Ascending aorta (tissue), 2 donors: ENCODE data around the gene DRD2. TPM values are rescaled to one million over a fixed set of nuclear protein-coding genes. Genes with fewer than 3 reads are reported as not detected.
A peak's percentile ranks its signal among the peaks of the same experiment; 100 is the strongest.

Experiments used
- DNase-seq, 2 donors: peaks; one replicate each; pipeline ENCODE4 v3.0.0-alpha.2; 2019; ENCODE audit warnings: low spot score in 2 of 2
- H3K27ac ChIP-seq, 2 donors: fragments of 200-600 bp; sonication (generic); one replicate each; pipeline ENCODE4 v1.5.1; 2016 to 2017; ENCODE audit warnings: mild to moderate bottlenecking in 1 of 2
- H3K27me3 ChIP-seq: fragments of 200-600 bp; sonication (generic); one replicate; pipeline ENCODE4 v1.5.1; 2017
- H3K36me3 ChIP-seq, 2 donors: fragments of 200-600 bp; sonication (generic); one replicate each; pipeline ENCODE4 v1.5.1; 2016
- H3K4me1 ChIP-seq, 2 donors: fragments of 200-600 bp; sonication (generic); one replicate each; pipeline ENCODE4 v1.5.1; 2016 to 2017; ENCODE audit warnings: mild to moderate bottlenecking in 1 of 2
- H3K4me3 ChIP-seq, 2 donors: fragments of 200-600 bp; sonication (generic); one replicate each; pipeline ENCODE4 v1.5.1; 2016 to 2017; ENCODE audit warnings: mild to moderate bottlenecking in 1 of 2
- H3K9me3 ChIP-seq, 2 donors: fragments of 200-600 bp; sonication (generic); one replicate each; pipeline ENCODE4 v1.5.1; 2016
- CTCF ChIP-seq, 3 experiments: fragments of 200-600 bp in 2 of 3; fragments of 450-650 bp in 1 of 3; sonication (generic) in 2 of 3; IDR thresholded peaks; one replicate each; pipeline ENCODE4 v1.5.1; 2016 to 2019; ENCODE audit warnings: antibody characterized with exemption in 3 of 3, mild to moderate bottlenecking in 1 of 3, moderate library complexity in 1 of 3
- intact Hi-C: fragments of 100-400 bp; cut with DNase I; formaldehyde crosslinking; loops from one replicate; pipeline ENCODE4 v1.15.1; 2023
- total RNA-seq: library from RNA; depleted of rRNA; stranded (reverse); fragments of >200 nt; gene quantifications from one replicate; pipeline ENCODE4 v1.1.0, GENCODE V29; 2016

The DRD2 gene
- total RNA-seq, 1 donor from 2014 or later: not detected

GRCh38 chr11:113372309-113372708 is 102.9 kb downstream of the DRD2 start:
- TF ChIP-seq CTCF (IDR thresholded peaks at IDR 0.05): peak in 1 of 3 experiments; percentile 24
- H3K36me3 ChIP-seq: peaks cover 7 to 9% of the 10 kb centered on the region in 2 donors
- no peak overlapping the region for H3K4me3 ChIP-seq
- DNase-seq: no peak
- no peak overlapping the region for H3K27ac ChIP-seq
- H3K9me3 ChIP-seq: no peaks in the 10 kb centered on the region
- intact Hi-C loops: loop anchor here (5.0 kb wide), 1 partner anchor 360 kb away; no protein-coding TSS in a partner anchor
- no peaks in the 10 kb centered on the region for H3K4me1 ChIP-seq
- no peaks in the 10 kb centered on the region for H3K27me3 ChIP-seq

GRCh38 chr11:113370634-113371033 is 104.6 kb downstream of the DRD2 start:
- no peak overlapping the region for H3K27ac ChIP-seq
- H3K4me3 ChIP-seq: no peak overlapping the region
- no peaks in the 10 kb centered on the region for H3K4me1 ChIP-seq
- no peak for TF ChIP-seq CTCF (IDR thresholded peaks at IDR 0.05)
- no peak for DNase-seq
- H3K36me3 ChIP-seq: peaks cover 7 to 15% of the 10 kb centered on the region in 2 donors
- no peaks in the 10 kb centered on the region for H3K27me3 ChIP-seq
- intact Hi-C loops: loop anchor here (5.0 kb wide), 1 partner anchor 362 kb away; no protein-coding TSS in a partner anchor
- H3K9me3 ChIP-seq: no peaks in the 10 kb centered on the region

- Histone ChIP-seq H3K4me1 (no peaks in the 10 kb centered on the region), H3K9me3 (no peaks in the 10 kb centered on the region), H3K4me3 (no peak overlapping the region), H3K36me3 (peaks cover 10 to 26% of the 10 kb centered on the region in 2 donors), H3K27me3 (no peaks in the 10 kb centered on the region), H3K27ac (no peak overlapping the region)
- no peak for TF ChIP-seq CTCF (IDR thresholded peaks at IDR 0.05)
- intact Hi-C loops: no loop called here
- no peak for DNase-seq
Observed at GRCh38 chr11:113369411-113369810, 105.8 kb downstream of the DRD2 start.

- Histone ChIP-seq H3K27me3 (no peaks in the 10 kb centered on the region), H3K36me3 (peaks cover 23 to 53% of the 10 kb centered on the region in 2 donors), H3K4me1 (no peaks in the 10 kb centered on the region), H3K27ac (no peak overlapping the region), H3K4me3 (no peak overlapping the region), H3K9me3 (no peaks in the 10 kb centered on the region)
- intact Hi-C loops: no loop called here
- DNase-seq: no peak
- TF ChIP-seq CTCF (IDR thresholded peaks at IDR 0.05): no peak
Observed at GRCh38 chr11:113365895-113366294, 109.3 kb downstream of the DRD2 start.

GRCh38 chr11:113363996-113364641 is 111.1 kb downstream of the DRD2 start:
- H3K36me3 ChIP-seq: peaks cover 38 to 68% of the 10 kb centered on the region in 2 donors
- no peak for TF ChIP-seq CTCF (IDR thresholded peaks at IDR 0.05)

More at GRCh38 chr11:113363996-113364641, 111.1 kb downstream of the DRD2 start:
- H3K4me1 ChIP-seq: no peaks in the 10 kb centered on the region
- DNase-seq: no peak
- no peak overlapping the region for H3K27ac ChIP-seq
- intact Hi-C loops: no loop called here
- H3K4me3 ChIP-seq: no peak overlapping the region
- H3K27me3 ChIP-seq: no peaks in the 10 kb centered on the region
- H3K9me3 ChIP-seq: no peaks in the 10 kb centered on the region
